ENCODE results near the gene EMD.

DNA sequence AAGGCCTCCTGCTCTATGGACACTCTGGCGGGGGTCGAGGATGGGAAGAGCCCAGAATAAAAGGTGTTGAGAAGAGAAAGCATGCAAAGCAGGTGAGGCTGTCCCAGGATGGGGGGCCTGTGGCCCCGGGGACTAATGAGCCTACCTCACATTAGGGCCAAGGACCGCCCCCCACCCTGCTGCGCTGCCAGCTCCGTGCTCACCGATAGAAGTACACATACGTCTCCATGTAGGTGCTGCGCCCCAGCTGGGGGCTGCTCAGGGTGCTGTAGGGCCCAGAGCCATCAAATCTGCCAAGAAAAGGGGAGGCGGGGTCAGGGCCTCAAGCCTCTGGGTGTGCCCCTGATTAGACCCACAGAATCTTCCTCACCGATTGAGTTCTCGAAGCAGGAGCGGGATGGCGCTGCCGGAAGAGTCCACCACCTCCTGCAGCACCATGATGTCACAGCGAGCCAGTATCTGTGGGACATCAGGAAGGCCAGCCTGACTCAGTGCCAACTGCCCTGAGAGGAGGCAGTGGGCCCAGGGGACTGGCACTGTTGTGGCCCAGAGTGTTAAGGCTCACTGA is 25.6 kb downstream of the EMD start:
- TF ChIP-seq, protein P1, sequence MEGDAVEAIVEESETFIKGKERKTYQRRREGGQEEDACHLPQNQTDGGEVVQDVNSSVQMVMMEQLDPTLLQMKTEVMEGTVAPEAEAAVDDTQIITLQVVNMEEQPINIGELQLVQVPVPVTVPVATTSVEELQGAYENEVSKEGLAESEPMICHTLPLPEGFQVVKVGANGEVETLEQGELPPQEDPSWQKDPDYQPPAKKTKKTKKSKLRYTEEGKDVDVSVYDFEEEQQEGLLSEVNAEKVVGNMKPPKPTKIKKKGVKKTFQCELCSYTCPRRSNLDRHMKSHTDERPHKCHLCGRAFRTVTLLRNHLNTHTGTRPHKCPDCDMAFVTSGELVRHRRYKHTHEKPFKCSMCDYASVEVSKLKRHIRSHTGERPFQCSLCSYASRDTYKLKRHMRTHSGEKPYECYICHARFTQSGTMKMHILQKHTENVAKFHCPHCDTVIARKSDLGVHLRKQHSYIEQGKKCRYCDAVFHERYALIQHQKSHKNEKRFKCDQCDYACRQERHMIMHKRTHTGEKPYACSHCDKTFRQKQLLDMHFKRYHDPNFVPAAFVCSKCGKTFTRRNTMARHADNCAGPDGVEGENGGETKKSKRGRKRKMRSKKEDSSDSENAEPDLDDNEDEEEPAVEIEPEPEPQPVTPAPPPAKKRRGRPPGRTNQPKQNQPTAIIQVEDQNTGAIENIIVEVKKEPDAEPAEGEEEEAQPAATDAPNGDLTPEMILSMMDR (IDR thresholded peaks at IDR 0.05; ENCODE audit: poor library complexity) = no peak
- TF ChIP-seq EZH2phosphoT487 (IDR thresholded peaks at IDR 0.05; ENCODE audit: low read depth, severe bottlenecking, unreplicated experiment) = no peak
- TF ChIP-seq EZH2 (IDR thresholded peaks at IDR 0.05; ENCODE audit: borderline replicate concordance) = no peak
